GM13976 (cell line): ENCODE measurements around the gene AP3B1.

Experiments used
- DNase-seq: peaks from one replicate; pipeline ENCODE4 v3.0.0; 2012; ENCODE audit warnings: low spot score
- CTCF ChIP-seq: IDR thresholded peaks from 2 replicates; pipeline ENCODE4 v1.5.1; 2012; ENCODE audit warnings: borderline replicate concordance, mild to moderate bottlenecking; ENCODE audit not compliant: insufficient read depth; ENCODE audit errors: extremely low read depth, missing control alignments, control extremely low read depth
- in situ Hi-C: fragments of 300-500 bp; cut with MboI; formaldehyde crosslinking; loops from one replicate; pipeline ENCODE4 v1.12.0; 2022; ENCODE audit warnings: low sequenced_read_pairs, mixed read lengths, inconsistent platforms; ENCODE audit not compliant: unreplicated experiment

The AP3B1 gene

DNA sequence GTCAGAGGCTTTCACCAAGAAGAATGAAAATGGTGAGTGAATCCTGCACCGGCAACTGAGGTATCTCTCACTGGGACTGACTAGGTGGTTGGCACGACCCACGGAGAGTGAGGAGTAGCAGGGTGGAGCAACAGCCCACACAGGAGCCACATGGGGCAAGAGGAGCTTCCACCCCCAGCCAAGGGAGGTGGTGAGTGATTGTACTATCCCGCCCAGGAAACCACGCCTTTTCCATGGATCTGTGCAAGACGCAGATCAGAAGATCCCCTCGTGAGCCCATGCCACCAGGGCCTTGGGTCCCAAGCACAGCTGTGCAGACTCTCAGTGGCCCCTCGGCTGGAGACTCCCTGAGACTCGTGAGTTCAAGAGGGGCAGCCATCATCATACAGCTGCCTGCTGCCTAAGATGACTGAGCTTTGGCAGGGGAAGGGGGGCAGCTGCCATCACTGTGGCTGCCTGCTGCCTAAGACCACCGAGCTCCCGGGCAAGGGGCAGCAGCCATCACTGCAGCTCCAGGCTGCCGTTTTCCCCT, 229.5 kb downstream of the AP3B1 start:
- TF ChIP-seq CTCF = no peak
- no peak for DNase-seq
- in situ Hi-C loops = no loop called here

- TF ChIP-seq CTCF = no peak
- DNase-seq = no peak
- in situ Hi-C loops = no loop called here
These were observed 231.0 kb downstream of the AP3B1 start for GRCh38 chr5:78063495-78063894.

GRCh38 chr5:78062645-78063044, 231.9 kb downstream of the AP3B1 start:
- no peak for TF ChIP-seq CTCF
- in situ Hi-C loops = no loop called here
- no peak for DNase-seq

DNA sequence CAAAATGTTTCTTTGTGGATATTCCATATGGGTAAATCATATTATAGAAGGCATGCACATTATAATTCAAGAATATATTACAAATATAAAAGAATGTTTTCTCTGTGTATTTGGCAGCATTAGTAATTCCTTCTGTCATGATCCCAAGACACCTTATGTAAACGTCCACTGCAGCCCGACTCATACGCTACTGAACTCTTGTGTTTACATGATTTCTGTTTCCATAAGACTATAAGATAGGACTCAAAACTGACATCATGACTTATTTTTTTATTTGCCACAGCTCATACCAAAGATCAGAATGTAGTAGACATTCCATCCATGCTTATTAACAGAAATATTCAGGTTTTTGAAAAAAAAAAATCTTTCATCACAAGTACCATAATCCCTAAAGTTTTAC, 234.1 kb downstream of the AP3B1 start:
- TF ChIP-seq CTCF = no peak
- no peak for DNase-seq
- in situ Hi-C loops = no loop called here

GRCh38 chr5:78058625-78059024, 235.9 kb downstream of the AP3B1 start:
- no peak for DNase-seq
- no peak for TF ChIP-seq CTCF
- in situ Hi-C loops = no loop called here

- in situ Hi-C loops = no loop called here
- DNase-seq = no peak
- TF ChIP-seq CTCF = no peak
These were observed 237.5 kb downstream of the AP3B1 start for GRCh38 chr5:78056901-78057514.
